Natural killer cell (primary cell): ENCODE results near the gene SPECC1L. TPM values are rescaled to one million over a fixed set of nuclear protein-coding genes. Genes with fewer than 3 reads are reported as not detected.
A peak's percentile ranks its signal among the peaks of the same experiment; 100 is the strongest.

ENCODE experiments used
- ATAC-seq, 3 donors: fragments of 150-1000 bp in 2 of 3; fragments of 200-7000 bp in 1 of 3; cut with Tn5 transposase; 1 replicate in 1 of 3; 2 replicates in 2 of 3; pipeline ENCODE4 v1.10.0; 2021; ENCODE audit warnings: mild to moderate bottlenecking in 2 of 3, moderate library complexity in 2 of 3
- DNase-seq, 2 donors: peaks; one replicate each; pipeline versions ENCODE4 v3.0.0 to v3.0.0-alpha.2; 2013 to 2021; ENCODE audit warnings: mixed read lengths in 1 of 2
- H3K27ac ChIP-seq: one replicate; pipeline ENCODE4 v1.5.1; 2013; ENCODE audit warnings: mild to moderate bottlenecking, low read length
- H3K27me3 ChIP-seq: one replicate; pipeline ENCODE4 v1.6.1; 2013; ENCODE audit warnings: low read length; ENCODE audit not compliant: control insufficient read depth, insufficient read depth
- H3K36me3 ChIP-seq: one replicate; pipeline ENCODE4 v1.6.1; 2013; ENCODE audit warnings: low read length; ENCODE audit not compliant: control insufficient read depth, insufficient read depth
- H3K4me1 ChIP-seq: one replicate; pipeline ENCODE4 v1.6.1; 2013; ENCODE audit warnings: low read length; ENCODE audit not compliant: control insufficient read depth, insufficient read depth
- H3K4me3 ChIP-seq: one replicate; pipeline ENCODE4 v1.5.1; 2013; ENCODE audit warnings: low read length
- H3K9me3 ChIP-seq: one replicate; pipeline ENCODE4 v1.6.1; 2013; ENCODE audit warnings: low read length; ENCODE audit not compliant: control insufficient read depth, insufficient read depth
- H3K27ac Mint-ChIP-seq, 2 donors: one replicate each; pipeline ENCODE4 v1.8.0; 2022; ENCODE audit warnings: mild to moderate bottlenecking in 2 of 2, mixed read lengths in 2 of 2, moderate library complexity in 1 of 2
- H3K27me3 Mint-ChIP-seq, 2 donors: one replicate each; pipeline ENCODE4 v1.8.0; 2022; ENCODE audit warnings: low read depth in 2 of 2, mixed read lengths in 2 of 2
- H3K36me3 Mint-ChIP-seq: one replicate; pipeline ENCODE4 v1.8.0; 2022; ENCODE audit warnings: mixed read lengths
- H3K4me1 Mint-ChIP-seq, 2 donors: one replicate each; pipeline ENCODE4 v1.8.0; 2022; ENCODE audit warnings: mixed read lengths in 2 of 2
- H3K4me3 Mint-ChIP-seq: one replicate; pipeline ENCODE4 v1.8.0; 2022; ENCODE audit warnings: mild to moderate bottlenecking, moderate library complexity, mixed read lengths
- H3K9me3 Mint-ChIP-seq, 2 donors: one replicate each; pipeline ENCODE4 v1.8.0; 2022; ENCODE audit warnings: mixed read lengths in 2 of 2
- WGBS: methylation state at CpG from one replicate; pipeline ENCODE4 v1.1.7; 2013; ENCODE audit warnings: missing lambda C conversion rate; ENCODE audit not compliant: insufficient coverage; 5-methylcytosine and 5-hydroxymethylcytosine counted together
- intact Hi-C: fragments of 100-400 bp; cut with micrococcal nuclease; formaldehyde crosslinking; loops from one replicate; pipeline ENCODE4 v1.14.2; 2022
- total RNA-seq, 4 donors: library from RNA; stranded (reverse); fragments of 120-200 nt in 1 of 4; gene quantifications; one replicate each; pipeline versions ENCODE4 v1.2.3 to v1.2.4, GENCODE V29; 2013 to 2022
- TF ChIP-seq, protein P1 (sequence below): fragments of 200-600 bp; IDR thresholded peaks from one replicate; pipeline ENCODE4 v1.8.0; 2022; ENCODE audit warnings: antibody characterized with exemption

SPECC1L gene
- total RNA-seq, 3 donors from 2014 or later (not counting 1 experiment from before 2014, with no cell fraction given), result 46.1 to 52.9 (median 48.5) TPM

DNA sequence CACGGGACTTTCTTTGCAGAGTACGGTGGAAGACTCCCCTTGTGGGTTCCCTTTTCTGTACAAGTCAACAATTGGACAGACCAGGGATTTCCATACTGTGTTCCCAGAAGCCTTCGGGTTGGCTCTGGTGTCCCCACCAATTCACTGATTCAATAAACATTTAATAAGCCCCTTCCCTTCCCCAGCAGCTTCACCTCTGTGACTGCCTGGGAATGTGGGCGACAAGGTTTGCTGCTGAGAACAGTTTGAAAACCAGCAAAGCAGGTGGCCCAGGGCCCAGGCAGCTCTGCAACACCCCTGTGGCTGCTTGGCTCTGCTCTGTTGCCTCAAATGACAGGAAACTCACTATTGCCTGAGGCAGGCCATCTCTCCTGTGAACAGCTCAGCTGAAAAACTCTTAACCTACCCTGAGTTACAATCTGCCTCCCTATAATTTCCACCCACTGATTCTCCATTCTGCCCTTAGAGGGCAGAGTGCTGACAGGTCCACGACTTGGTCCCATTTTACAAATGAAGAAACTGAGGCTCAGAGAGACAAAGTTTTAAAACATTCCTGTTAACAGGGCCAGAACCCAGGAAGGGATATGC, 167.2 kb downstream of the SPECC1L start:
- TF ChIP-seq, protein P1, sequence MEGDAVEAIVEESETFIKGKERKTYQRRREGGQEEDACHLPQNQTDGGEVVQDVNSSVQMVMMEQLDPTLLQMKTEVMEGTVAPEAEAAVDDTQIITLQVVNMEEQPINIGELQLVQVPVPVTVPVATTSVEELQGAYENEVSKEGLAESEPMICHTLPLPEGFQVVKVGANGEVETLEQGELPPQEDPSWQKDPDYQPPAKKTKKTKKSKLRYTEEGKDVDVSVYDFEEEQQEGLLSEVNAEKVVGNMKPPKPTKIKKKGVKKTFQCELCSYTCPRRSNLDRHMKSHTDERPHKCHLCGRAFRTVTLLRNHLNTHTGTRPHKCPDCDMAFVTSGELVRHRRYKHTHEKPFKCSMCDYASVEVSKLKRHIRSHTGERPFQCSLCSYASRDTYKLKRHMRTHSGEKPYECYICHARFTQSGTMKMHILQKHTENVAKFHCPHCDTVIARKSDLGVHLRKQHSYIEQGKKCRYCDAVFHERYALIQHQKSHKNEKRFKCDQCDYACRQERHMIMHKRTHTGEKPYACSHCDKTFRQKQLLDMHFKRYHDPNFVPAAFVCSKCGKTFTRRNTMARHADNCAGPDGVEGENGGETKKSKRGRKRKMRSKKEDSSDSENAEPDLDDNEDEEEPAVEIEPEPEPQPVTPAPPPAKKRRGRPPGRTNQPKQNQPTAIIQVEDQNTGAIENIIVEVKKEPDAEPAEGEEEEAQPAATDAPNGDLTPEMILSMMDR, result no peak
- H3K4me1 Mint-ChIP-seq, result peaks cover 28 to 35% of the 10 kb centered on the region in 2 donors
- Histone ChIP-seq H3K36me3 (peaks cover 13% of the 10 kb centered on the region), H3K27ac (peak overlapping the region; percentile 41), H3K4me3 (no peak overlapping the region), H3K27me3 (no peaks in the 10 kb centered on the region), H3K9me3 (no peaks in the 10 kb centered on the region), H3K4me1 (peaks cover 66% of the 10 kb centered on the region)
- 61% methylated on average over 5 of the region's 5 CpGs for WGBS
- no peaks in the 10 kb centered on the region for H3K36me3 Mint-ChIP-seq
- intact Hi-C loops, result no loop called here
- peak overlapping the region; percentile 50 to 93 for H3K27ac Mint-ChIP-seq
- no peaks in the 10 kb centered on the region for H3K9me3 Mint-ChIP-seq
- no peak overlapping the region for H3K4me3 Mint-ChIP-seq
- ATAC-seq (no peak), DNase-seq (peak in 1 of 2 donors; percentile 36)
- H3K27me3 Mint-ChIP-seq, result no peaks in the 10 kb centered on the region

DNA sequence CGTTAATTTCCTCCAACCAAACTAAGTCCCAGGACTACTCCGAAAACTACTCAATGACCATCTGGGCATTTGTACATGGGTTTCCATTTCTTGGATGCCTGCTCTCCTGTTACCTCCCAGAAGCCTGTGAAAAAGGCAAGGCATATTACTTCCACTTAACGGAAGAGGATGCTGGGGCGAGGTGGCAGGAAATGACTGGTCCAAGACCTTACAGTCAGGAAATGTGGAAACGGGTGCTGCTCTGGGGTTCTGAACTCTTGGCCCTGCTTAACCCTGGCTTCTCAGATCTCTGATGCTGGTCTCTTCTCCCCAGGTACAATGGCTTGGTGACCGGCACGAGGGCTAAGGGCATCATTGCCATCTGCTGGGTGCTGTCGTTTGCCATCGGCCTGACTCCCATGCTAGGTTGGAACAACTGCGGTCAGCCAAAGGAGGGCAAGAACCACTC, 169.7 kb downstream of the SPECC1L start:
- H3K4me3 ChIP-seq, result no peak overlapping the region
- H3K36me3 Mint-ChIP-seq, result no peaks in the 10 kb centered on the region
- TF ChIP-seq, protein P1, result no peak
- H3K4me3 Mint-ChIP-seq, result no peak overlapping the region
- no peaks in the 10 kb centered on the region for H3K27me3 Mint-ChIP-seq
- no peaks in the 10 kb centered on the region for H3K27me3 ChIP-seq
- WGBS, result 86% methylated on average over 10 of the region's 10 CpGs
- H3K4me1 Mint-ChIP-seq, result peaks cover 9 to 16% of the 10 kb centered on the region in 2 donors
- H3K4me1 ChIP-seq, result peaks cover 42% of the 10 kb centered on the region
- no peaks in the 10 kb centered on the region for H3K9me3 ChIP-seq
- peaks cover 13% of the 10 kb centered on the region for H3K36me3 ChIP-seq
- H3K27ac ChIP-seq, result no peak overlapping the region
- H3K9me3 Mint-ChIP-seq, result no peaks in the 10 kb centered on the region
- intact Hi-C loops, result no loop called here
- ATAC-seq (peak in 1 of 3 donors; percentile 55), DNase-seq (no peak)
- peak overlapping the region in 1 of 2 donors; percentile 61 for H3K27ac Mint-ChIP-seq

DNA sequence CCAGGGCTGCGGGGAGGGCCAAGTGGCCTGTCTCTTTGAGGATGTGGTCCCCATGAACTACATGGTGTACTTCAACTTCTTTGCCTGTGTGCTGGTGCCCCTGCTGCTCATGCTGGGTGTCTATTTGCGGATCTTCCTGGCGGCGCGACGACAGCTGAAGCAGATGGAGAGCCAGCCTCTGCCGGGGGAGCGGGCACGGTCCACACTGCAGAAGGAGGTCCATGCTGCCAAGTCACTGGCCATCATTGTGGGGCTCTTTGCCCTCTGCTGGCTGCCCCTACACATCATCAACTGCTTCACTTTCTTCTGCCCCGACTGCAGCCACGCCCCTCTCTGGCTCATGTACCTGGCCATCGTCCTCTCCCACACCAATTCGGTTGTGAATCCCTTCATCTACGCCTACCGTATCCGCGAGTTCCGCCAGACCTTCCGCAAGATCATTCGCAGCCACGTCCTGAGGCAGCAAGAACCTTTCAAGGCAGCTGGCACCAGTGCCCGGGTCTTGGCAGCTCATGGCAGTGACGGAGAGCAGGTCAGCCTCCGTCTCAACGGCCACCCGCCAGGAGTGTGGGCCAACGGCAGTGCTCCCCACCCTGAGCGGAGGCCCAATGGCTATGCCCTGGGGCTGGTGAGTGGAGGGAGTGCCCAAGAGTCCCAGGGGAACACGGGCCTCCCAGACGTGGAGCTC, 170.2 kb downstream of the SPECC1L start:
- peaks cover 36% of the 10 kb centered on the region for H3K4me1 ChIP-seq
- H3K9me3 ChIP-seq, result no peaks in the 10 kb centered on the region
- H3K27me3 Mint-ChIP-seq, result no peaks in the 10 kb centered on the region
- ATAC-seq, result no peak
- H3K36me3 ChIP-seq, result peaks cover 13% of the 10 kb centered on the region
- H3K27me3 ChIP-seq, result no peaks in the 10 kb centered on the region
- intact Hi-C loops, result no loop called here
- H3K27ac Mint-ChIP-seq, result peak overlapping the region in 1 of 2 donors; percentile 61
- 98% methylated on average over 30 of the region's 30 CpGs for WGBS
- DNase-seq, result no peak
- H3K4me3 ChIP-seq, result no peak overlapping the region
- H3K9me3 Mint-ChIP-seq, result no peaks in the 10 kb centered on the region
- no peak overlapping the region for H3K4me3 Mint-ChIP-seq
- no peak overlapping the region for H3K27ac ChIP-seq
- peaks cover 7 to 10% of the 10 kb centered on the region in 2 donors for H3K4me1 Mint-ChIP-seq
- TF ChIP-seq, protein P1, result no peak
- no peaks in the 10 kb centered on the region for H3K36me3 Mint-ChIP-seq
